Measurements from ENCODE around the gene GINS2.

The GINS2 gene

DNA sequence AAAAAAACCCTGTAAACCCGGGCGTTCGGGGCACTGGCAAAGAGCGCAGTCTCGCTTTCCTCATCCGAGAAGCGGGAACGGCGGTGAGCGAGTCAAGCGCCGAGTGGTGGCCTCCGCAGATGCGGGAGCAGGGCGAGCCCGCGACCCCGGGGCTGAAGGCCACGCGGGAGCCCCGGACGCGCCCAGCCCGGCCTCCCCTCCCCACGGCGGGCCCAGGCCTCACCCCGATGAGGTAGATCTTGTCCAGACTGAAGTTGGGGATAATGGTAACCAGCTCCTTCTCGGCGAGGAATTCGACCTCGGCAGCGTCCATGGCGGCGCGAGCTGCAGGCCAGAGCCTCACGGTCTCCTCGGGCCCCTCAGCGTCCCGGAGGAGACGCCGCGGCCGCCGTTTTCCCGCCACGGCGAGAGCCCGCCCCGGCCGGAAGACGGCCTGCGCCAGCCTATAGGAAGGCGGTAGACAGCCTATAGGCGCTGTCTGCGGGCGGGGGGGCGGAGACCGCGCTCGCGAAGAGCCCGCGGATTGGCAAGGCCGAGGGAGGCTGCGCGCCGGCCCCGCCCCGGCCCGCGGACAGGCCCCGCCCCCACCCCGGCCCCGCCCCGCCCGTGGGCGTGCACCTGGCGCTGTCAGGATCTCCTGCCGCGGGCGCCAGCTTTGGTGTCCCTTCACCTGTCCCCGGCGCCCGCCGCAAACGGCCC, at the start of gene GINS2:
Gene GINS2 (minus strand): TSS at position 369 of the 699 bp plus-strand sequence. CDS start 56 bp downstream, at position 313.
- peak; percentile 74 to 89 (median 81) for DNase-seq

DNA sequence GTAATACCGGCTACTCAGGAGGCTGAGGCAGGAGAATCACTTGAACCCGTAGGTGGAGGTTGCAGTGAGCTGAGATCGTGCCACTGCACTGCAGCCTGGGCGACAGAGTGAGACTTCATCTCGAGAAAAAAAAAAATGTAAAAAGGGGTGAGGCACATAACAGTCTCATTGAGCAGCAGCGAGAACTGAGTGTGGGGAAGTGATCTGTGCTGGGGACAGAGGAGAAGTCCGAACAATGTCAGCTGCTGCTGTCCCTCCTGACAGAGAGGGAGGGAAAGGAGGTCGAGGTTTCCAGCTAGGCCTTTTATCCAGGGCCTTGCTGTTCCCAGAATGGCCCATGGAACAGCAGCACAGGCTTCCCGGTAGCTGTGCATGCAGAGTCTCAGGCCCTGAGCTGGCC, 48.2 kb upstream of the GINS2 start:
- DNase-seq = no peak

DNA sequence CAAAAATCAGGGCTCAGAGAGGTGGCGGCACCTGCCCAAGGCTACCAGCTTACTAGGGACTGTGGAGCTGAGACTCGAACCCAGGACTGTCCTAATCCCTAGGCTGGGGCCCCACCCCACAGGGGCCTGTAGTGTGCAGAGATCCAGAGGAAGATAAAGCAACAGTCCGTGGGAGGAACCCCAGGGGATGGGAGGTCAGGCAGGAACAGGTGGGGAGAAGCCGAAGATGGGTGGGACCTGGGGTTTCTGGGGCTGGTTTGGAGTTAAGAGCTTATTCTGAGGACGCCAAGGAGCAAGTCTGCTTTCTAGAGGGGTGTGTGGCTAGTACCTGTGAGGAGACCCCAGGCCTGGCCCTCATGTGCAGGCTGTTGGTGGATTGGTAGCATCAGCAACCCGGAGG, 47.2 kb upstream of the GINS2 start:
- no peak for DNase-seq

DNA sequence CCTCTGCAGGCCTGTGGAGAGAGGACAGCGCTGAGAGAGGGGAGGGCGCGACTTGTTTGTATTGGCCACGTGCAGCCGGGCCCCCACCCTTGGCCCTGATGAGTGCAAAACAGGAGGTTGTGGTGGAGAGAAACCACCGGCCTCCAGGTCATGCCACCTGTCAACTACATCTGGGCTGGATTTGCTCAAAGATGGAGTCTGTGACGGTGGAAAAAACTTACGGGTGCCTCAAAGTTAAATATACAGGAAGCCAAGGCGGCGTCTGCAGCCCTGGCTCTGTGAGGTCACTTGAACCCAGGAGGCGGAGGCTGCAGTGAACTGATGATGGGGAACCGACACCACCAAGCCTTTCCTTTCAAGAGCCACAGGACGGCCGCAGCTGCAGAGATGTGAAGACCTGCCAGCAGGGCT, 46.5 kb upstream of the GINS2 start:
- peak in 2 of 4 experiments; percentile 7 to 43 for DNase-seq

DNA sequence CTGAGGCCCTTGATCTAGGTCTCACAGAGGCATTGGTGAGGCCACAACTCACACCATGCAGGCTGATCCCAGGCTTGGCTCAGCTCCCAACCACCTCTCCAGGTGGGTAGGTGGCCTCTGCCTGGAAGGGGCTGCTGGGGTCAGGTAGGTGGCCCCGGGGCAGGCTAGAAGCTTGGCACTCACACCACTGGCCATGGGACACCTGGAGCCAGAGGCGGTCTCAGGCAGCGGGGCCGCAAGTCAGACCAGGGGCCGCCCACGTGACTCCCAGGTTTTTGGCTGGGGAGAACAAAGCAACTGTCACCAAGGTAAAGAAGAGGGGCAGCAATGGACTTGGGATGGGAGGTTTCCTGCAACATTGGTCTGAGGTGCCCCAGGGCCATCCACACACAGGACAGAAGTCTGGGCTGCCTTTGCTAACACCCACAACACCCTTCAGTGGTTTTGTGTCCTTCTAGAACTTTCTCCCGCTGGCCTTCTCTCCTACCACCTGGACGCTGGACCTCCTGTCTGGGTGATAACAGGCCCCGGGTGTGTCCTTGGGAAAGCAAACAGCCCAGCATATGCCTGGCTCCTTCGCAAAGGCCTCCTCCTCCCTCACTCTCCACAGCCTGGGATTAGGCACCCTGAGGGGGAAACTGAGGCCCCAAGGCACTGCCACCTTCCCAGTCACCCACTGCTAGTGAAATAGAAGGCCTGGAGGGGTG, 45.7 kb upstream of the GINS2 start:
- DNase-seq = no peak

DNA sequence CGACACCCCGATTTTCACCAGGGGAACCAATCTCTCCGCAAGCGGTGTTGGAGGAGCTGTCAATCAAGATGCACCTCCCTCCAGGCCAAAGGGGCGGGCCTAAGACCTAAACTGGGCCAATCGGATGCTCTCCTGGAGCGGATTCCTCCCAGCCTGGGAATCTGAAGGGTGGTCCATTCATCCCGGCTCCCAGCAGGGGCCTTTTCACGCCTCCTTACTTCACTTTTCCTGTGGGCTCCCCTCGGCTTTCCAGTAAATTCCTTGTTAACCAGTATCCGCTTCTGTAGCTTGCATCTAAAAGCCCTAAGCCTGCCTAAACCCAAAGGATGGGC, 45.1 kb upstream of the GINS2 start:
- no peak for DNase-seq

DNA sequence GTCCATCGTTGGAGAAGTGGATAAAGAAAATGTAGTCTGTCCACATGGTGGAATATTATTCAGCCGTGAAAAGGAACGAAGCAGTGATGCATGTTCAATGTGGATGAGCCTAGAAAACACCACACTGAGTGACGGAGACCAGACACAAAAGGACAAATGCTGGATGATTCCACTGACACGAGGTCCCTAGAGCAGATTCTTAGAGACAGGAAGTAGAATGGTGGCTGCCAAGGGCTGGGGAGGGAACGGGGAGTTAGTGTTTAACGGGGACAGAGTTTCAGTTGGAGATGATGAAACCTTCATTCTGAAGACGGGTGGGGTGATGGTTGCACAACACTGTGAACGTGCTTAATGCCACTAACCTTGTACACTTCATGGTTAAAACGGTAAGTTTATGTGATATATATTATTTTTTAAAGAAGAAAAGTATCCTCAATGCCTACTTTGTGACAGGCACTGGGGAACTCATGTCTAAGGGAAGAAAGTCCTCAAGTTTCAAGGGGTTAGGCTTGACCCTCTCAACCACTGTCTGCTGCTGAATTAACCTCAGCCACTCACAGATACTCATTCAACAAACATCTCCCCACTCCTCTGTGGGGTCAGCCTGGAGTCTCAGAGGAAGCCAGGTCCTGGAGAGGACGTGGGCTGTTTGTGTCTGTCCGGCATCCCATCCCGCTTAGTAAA, 44.5 kb upstream of the GINS2 start:
- no peak for DNase-seq

DNA sequence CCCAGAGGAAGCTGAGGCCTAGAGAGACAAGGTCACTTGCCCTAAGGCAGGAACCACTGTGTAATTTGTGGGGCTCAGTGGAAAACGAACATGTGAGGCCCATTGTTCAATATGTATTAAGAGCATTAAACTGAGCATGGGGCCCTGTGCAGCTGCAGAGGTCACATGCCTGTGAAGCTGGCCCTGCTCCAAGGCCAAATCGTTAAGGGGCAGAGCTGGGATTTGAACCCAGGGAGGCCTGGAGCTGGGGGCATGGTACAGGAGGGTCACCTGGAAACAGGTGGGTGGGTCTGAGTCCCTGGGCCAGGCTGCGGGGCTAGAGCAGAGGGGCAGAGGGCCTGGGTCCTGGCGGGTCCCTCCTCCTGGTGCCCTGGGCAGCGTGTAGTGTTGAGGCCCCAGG, 42.4 kb upstream of the GINS2 start:
- DNase-seq = no peak

DNA sequence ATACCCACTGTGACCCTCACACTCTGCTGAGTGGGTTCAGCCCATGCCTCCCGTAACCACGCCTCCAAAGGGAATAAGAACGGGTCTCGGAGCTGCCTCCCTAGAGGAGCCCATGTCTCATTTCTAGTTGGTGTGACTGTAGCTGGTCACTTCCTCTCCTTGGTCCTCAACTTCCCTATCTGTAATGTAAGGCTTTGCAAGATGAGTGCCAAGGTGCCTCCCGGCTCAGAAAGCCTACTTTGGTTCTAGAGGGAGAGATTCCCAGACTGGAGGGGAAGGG, 41.4 kb upstream of the GINS2 start:
- DNase-seq = no peak

DNA sequence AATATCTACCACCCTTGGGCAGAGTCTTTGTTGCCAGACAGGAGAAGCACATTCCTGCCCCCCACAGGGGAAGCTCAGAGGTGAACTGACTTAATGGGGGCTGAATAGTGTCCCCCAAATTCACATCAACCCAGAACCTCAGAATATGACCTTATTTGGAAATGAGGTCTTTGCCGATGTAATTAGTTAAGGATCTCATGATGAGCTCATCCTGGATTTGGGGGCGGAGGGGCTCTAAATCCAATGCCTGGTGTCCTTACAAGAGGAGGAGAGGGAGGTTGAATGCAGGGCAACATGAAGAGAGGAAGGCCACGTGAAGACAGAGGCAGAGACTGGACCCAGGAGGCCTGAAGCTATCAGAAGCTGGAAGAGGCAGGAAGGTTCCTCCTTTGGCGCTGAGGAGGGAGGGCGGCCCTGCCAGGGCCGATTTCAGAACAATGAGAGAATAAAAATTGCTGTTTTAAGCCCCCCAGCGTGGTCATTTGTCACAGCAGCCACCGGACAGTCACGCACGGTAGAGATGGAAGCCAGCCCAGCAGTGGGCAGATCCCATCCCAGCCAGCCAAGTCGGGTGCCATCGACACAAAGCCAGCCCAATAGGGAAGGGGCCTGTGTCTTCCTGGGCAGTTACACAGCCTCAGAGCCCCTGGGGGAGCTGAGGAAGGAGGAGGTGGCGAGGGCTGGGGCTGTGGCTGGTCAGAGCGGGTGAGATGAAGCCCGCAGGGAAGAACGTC, 40.9 kb upstream of the GINS2 start:
- DNase-seq = no peak

DNA sequence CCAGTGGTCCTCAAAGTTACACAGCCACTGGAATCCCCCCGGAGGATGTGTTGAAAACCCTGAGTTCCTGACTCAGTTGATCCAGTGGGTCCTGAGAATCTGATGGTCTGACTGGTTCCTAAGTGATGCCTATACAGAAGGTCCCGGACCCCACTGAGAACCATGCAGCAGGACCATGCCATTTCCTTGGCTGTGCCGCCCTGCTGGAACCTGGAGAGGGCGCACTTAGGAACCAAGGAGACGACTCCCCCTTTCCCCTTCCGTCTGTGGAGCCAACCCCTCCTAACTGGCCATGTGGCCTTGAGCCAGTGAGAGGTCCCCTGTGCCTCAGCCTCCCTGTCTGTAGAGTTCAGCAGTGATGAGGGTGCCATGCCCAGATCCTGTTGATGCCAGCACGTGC, 40.1 kb upstream of the GINS2 start:
- no peak for DNase-seq

DNA sequence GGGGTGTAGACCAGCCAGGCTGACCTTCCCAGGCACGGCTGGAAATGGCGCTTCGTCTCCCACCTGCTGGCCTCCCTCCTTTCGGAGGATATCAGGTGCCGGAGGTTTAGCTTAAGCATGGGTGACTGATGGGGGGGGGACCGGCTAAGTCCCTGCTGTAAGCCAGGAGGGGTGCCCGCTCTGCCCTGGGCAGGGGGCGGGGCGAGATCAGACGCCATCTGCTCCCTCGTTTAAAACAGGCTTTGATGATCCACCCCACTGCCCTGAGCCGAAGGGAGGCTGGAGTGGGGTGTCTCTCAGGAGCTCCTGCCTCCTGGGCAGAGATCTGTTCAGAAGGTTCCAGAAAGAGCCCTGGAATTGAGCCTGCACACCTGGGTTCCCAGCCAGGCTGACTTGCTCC, 36.2 kb upstream of the GINS2 start:
- DNase-seq = no peak

DNA sequence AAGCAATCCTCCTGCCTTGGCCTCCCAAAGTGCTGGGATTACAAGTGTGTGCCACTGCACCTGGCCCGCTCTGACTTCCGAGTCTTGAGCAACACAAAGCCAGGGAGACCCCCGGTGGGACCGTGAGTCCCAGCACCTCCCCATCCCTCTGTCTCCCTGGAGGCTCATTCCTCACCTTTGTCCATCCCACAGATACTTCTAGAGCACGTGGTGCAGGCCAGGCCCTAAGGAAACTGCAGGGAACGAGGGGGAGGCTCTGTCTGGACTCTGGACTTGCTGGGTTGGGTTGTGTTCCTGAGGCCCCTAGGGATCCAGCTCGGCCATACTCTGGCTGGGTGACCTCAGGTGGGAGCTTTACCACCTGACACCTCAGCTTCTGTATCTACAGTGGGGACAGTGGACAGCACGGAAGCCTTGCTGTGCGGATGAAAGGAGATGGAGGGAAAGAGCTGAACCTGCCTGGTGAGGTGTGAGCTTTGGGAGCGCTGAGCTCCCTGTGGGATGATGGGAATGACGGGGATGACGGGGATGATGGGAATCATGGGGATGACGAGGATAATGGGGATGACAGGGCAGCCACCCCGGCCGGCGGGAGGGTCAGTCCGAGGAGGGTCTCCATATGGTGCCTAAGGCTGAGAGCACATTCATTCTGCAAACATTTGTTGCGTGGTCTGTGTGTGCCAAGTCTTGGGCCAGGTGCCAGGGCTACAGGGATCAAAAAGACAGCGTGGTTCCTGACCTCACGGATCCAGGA, 35.5 kb upstream of the GINS2 start:
- no peak for DNase-seq

DNA sequence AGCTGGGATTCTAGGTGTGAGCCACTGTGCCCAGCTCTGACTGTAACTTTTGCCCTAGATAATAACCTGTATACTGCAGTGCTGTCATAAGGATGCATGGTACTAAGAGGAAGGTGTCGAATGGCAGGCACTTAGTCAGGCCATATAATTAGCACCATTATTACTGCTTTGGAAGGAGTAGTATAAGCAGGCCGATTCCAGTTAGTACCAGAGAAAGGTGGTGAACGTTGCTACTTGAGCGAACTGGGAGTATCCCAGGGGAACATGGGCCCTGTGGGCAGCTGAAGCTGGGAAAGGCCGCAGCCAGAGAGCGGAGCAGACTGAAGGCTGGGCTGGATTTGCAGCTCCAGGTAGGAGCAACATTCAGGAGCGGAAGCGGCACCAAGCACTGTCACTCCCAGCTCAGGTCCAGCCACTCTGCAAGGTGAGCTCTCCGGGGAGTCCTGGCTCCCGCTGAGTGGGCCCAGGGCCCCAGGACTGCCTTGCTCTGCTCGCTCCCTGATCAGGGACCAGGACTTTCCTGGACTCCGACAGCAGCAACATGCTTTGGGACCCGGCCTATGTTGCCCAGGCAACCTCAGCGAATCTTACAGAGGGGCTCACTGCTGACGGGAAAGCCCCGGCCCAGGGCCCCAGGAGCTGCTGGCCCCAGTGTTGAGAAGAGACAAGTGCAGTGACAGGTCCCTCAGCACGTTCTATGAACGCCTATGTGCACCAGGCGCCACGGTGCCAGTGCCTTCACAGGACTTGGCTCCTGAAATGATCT, 33.6 kb upstream of the GINS2 start:
- DNase-seq = no peak

DNA sequence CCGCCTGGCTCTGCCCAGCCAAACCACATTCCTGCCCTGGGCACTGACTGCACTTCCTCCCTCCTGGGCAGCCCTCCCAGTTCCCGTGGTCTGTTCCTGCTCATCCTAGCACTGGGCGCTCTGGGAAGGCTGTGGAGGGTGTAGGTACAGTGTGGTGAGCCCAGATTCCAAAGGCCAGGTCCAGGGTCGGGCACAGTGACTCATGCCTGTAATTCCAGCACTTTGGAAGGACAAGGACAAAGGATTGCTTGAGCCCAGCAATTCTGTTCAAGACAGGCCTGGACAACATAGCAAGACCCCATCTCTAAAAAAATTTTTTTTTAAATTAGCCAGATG, 31.5 kb upstream of the GINS2 start:
- no peak for DNase-seq

DNA sequence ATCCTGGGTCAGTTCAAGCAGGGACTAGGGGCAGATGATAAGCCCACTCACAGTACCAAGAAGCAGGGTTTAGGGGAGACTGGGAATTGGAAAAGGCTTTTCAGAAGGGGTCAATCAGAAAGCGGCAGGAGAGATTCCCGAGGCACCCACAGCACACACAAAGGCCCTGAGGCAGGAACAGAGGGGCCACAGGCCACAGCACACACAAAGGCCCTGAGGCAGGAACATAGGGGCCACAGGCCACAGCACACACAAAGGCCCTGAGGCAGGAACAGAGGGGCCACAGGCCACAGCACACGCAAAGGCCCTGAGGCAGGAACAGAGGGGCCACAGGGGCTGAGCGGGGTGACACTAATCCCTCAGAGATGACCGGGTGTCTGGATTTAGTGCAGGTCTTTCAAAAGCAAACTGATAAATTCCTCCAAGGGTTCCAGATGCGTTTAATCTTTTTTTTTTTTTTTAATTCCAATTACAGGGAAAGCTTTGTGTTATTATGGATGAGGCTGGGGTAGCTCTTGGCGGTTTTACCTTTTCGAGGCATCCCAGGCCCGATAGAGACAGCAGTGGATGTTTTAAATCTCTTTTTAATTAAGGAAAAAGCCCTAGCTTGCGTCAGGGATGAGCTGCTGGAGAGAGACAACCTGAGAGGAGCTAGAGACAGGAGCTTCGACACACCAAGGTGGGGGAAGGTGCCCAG, 31.0 kb upstream of the GINS2 start:
- DNase-seq = no peak

DNA sequence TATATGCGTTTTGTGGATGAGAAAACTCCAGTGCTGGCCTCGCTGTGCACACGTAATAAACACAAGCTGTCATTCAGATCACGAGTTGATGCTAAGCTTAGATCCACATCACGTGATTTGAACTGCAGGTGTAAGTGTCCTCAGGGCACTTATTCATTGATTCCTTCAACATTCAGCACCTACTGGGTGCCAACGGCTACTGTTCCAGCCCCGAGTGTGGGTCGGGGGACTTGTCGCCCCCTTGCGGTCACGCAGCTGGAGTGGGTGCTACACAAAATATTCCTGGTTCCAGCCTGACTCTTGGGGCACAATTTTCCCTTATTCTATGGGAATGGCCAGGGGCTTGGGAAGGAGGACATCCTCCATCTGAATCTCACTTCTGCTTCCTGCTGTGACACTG, 29.9 kb upstream of the GINS2 start:
- no peak for DNase-seq

DNA sequence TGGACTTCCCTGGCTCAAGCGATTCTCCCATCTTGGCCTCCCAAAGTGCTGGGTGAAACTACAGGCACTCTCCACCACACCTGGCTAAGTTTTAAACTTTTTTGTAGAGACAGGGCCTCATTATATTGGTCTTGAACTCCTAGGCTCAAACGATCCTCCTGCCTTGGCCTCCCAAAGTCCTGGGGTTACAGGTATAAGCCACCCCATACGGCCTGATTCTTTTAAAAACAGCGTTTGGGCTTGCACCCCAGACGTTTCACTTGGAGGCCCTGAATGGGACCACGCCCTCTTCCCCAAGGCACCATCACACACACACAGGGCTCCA, 29.4 kb upstream of the GINS2 start:
- no peak for DNase-seq

DNA sequence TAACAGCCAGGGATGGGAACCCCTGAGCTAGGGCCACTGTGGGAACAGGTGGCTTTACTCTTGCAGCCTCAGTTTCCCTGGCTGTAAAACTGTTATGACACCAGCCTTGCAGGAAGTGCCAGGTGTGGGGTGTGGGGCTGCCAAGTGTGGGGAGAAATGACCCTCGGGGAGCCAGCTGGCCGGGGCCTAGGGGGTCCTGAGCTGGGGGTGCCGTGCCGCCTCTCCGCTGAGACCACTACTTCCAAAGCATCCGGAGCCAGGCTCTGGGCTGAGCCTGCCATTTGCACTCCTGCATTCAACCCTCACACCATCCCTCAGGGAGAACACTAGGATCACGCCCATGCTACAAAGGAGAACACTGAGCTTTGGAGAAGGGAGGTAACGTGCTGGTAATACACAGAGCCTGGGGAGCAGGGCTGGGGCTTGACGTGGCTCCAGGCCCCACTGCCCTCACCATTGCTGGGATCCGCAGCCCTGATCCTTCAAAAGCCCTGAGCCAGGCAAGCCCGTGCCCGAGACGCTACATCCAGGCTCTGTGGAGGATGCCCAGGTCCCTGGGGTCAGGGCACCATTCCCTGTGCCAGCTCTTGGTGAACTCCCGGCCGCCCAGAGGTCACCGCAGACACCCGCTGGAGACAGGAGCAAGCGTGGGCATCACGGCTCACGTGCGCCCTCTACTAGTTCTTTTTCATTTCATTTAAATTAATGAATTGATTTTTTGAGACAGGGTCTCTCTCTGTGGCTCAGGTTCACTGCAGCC, 28.8 kb upstream of the GINS2 start:
- peak; percentile 11 to 36 (median 20) for DNase-seq

DNA sequence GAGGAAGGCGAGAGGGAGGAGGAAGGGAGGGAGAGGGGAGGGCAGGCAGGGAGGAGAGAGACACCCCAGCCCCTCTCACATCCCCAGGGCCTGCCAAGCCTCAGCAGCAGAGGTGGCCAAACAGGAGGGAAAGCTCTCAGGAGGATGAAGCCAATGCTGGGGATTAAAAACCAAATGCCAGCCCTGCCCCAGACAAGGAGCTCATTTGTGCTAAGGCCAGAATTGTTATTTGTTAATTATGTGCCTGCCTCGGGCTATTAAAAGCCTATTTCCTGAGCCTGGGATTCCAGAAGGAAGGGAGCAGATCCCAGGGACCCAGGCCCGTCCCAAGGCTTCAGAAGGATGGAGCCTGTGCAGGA, 27.9 kb upstream of the GINS2 start:
- DNase-seq = no peak

DNA sequence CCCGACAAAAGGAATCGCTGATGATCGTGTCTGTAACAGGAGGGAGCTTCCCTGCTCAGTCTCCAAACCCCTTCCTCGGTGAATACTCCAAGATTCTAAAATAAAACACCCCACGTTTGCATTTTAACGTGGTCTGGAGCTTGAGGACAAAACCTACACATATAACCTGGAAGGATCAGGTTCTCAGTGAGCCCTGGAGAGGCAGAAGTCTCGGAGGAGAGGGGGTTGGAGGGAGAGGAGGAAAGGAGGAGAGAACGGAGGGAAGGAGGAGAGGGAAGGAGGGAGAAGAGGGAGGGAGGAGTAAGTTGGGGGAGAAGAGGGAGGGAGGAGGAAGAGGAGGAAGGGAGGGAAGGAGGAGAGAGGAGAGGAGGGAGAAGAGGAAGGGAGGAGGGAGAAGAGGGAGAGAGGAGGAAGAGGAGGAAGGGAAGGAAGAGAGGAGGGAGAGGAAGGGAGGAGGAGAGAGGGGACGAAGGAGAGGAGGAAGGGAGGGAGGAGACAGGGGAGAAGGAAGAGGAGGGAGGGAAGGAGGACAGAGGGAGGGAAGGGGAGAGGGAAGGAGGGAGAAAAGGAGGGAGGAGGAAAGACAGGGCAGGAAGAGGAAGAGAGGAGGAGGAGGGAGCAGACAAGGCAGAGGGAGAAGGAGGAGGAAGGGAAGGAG, 27.4 kb upstream of the GINS2 start:
- DNase-seq = no peak

All from activated CD4-positive, CD25-positive, alpha-beta regulatory T cell (primary cell).